ENCODE measurements around the gene RIOX2. TPM values are rescaled to one million over a fixed set of nuclear protein-coding genes. Genes with fewer than 3 reads are reported as not detected.

RIOX2 gene
- total and polyA plus RNA-seq, 2 of the 8 experiments (the other 6 are each of a cell fraction or from before 2014, with no cell fraction given) = 3.8 to 16.4 TPM

DNA sequence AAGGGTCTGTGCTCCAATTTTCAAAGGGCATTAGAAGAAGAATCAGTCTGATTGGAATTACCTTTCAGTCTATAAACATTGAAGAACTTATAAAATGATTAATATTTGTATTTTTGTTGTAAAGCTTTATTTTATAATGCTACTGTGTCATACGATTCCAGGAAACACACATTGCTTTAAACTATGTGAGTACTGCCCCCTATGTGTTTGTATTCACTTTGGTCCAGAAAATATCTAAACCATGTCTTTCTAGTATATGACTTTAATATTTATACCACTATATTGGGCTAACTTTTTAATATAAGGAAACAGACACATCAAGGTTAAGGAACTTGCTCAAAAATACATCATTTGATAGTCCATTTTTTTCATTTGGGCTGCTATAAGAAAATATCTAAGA lies 3.2 kb upstream of the RIOX2 start (continued):
- TF ChIP-seq ZNF274 (IDR thresholded peaks at IDR 0.05; ENCODE audit: borderline replicate concordance, extremely low read depth, low read length) = no peak
- no peak for TF ChIP-seq TAF1 (IDR thresholded peaks at IDR 0.05; ENCODE audit: low read depth, low read length)
